ENCODE measurements around the gene CNTNAP2. TPM values are rescaled to one million over a fixed set of nuclear protein-coding genes. Genes with fewer than 3 reads are reported as not detected.

The CNTNAP2 gene
- total and polyA plus RNA-seq, 2 of the 8 experiments (the other 6 are each of a cell fraction or from before 2014, with no cell fraction given), result 27.9 to 71.0 TPM

GRCh38 chr7:148127374-148127773 is 2010.8 kb downstream of the CNTNAP2 start:
- H3K4ac ChIP-seq (replicated peaks; ENCODE audit: insufficient read length, low read depth, low read length), result no peak overlapping the region
- no peak overlapping the region for H2BK120ac ChIP-seq (replicated peaks; ENCODE audit: low read depth, low read length)
- H3K23ac ChIP-seq (ENCODE audit: insufficient read length), result no peak overlapping the region
- CTCF ChIA-PET (ENCODE audit: partially characterized antibody), result no interaction called here
- no peak overlapping the region for H4K5ac ChIP-seq (ENCODE audit: insufficient read length, low read depth, low read length)
- DNase-seq (ENCODE audit: low read depth in 1 of 2, low spot score in 2 of 2), result no peak
- H3K18ac ChIP-seq (ENCODE audit: extremely low read depth, low read length), result no peak overlapping the region
- no peak overlapping the region for H2BK5ac ChIP-seq (ENCODE audit: low read depth, low read length)
- no peak overlapping the region for H2AK5ac ChIP-seq (ENCODE audit: low read depth, low read length)
- no peak overlapping the region for H3K56ac ChIP-seq (replicated peaks; ENCODE audit: insufficient read length, low read depth, low read length)
- H3K4me2 ChIP-seq (ENCODE audit: insufficient read depth in 1 of 2, low read depth in 2 of 2, low read length in 2 of 2), result no peak overlapping the region
- H2BK20ac ChIP-seq (ENCODE audit: low read length), result no peak overlapping the region
- FAIRE-seq, result no peak
- 96% methylated on average over 1 of the region's 1 CpG; no CpG with 5 or more reads in 1 of the 2 experiments for WGBS, 2 experiments (ENCODE audit: extremely low coverage in 1 of 2, insufficient coverage in 1 of 2, insufficient read length in 1 of 2, insufficient replicate concordance in 2 of 2, low coverage in 1 of 2, low lambda C conversion rate in 2 of 2, missing lambda C conversion rate in 1 of 2)
- H3K27me3 ChIP-seq (replicated peaks in 1 of 4; ENCODE audit: control insufficient read depth in 3 of 4, extremely low read depth in 1 of 4, insufficient read depth in 3 of 4, low read length in 3 of 4), result no peaks in the 10 kb centered on the region
- H4K91ac ChIP-seq (replicated peaks; ENCODE audit: insufficient read length, low read length), result no peak overlapping the region
- H3K23me2 ChIP-seq (ENCODE audit: low read depth, low read length), result no peaks in the 10 kb centered on the region
- POLR2A ChIA-PET (ENCODE audit: partially characterized antibody), result no interaction called here
- no peak overlapping the region for H3K4me3 ChIP-seq (ENCODE audit: extremely low read depth in 1 of 4, insufficient read depth in 2 of 4, low read depth in 3 of 4, low read length in 4 of 4)
- no peaks in the 10 kb centered on the region for H3K79me1 ChIP-seq (ENCODE audit: low read depth, low read length)
- no peak overlapping the region for H2BK12ac ChIP-seq (ENCODE audit: low read depth, low read length)
- H3K9ac ChIP-seq (replicated peaks in 1 of 4; ENCODE audit: extremely low read depth in 1 of 4, low read depth in 3 of 4, low read length in 3 of 4), result no peak overlapping the region
- H3K36me3 ChIP-seq (ENCODE audit: control insufficient read depth in 2 of 4, insufficient read depth in 4 of 4, low read length in 3 of 4), result no peaks in the 10 kb centered on the region
- no peaks in the 10 kb centered on the region for H3K4me1 ChIP-seq (replicated peaks in 1 of 4; ENCODE audit: control insufficient read depth in 3 of 4, insufficient read depth in 4 of 4, low read length in 3 of 4)
- H2AFZ ChIP-seq (ENCODE audit: low read length), result no peak overlapping the region
- H3K9me3 ChIP-seq (ENCODE audit: insufficient read depth in 2 of 2, low read depth in 1 of 2, low read length in 1 of 2), result no peaks in the 10 kb centered on the region
- H4K20me1 ChIP-seq (replicated peaks in 1 of 2; ENCODE audit: control insufficient read depth in 1 of 2, insufficient read depth in 2 of 2, low read length in 2 of 2), result no peaks in the 10 kb centered on the region
- H3K14ac ChIP-seq (ENCODE audit: insufficient read length), result no peak overlapping the region
- H3K79me2 ChIP-seq (ENCODE audit: control insufficient read depth in 1 of 2, insufficient read depth in 2 of 2, low read length in 2 of 2), result no peaks in the 10 kb centered on the region
- H4K8ac ChIP-seq (ENCODE audit: extremely low read depth, insufficient read depth, low read length), result no peak overlapping the region
- no peak overlapping the region for H2BK15ac ChIP-seq (ENCODE audit: low read length)
- H3K27ac ChIP-seq (ENCODE audit: low read depth, low read length), result no peak overlapping the region
- TF ChIP-seq RNF2 (IDR thresholded peaks at IDR 0.05; ENCODE audit: borderline replicate concordance, low read depth, low read length, missing control alignments, poor library complexity, severe bottlenecking) (no peak), MAFK (IDR thresholded peaks at IDR 0.05; ENCODE audit: low read depth, low read length) (no peak), FOSL1 (IDR thresholded peaks at IDR 0.05; ENCODE audit: insufficient read depth, low read depth, low read length) (no peak), KDM5A (IDR thresholded peaks at IDR 0.05; ENCODE audit: low read length) (no peak), BCL11A (IDR thresholded peaks at IDR 0.05; ENCODE audit: low read depth in 2 of 2, low read length in 2 of 2) (no peak), SP2 (IDR thresholded peaks at IDR 0.05; ENCODE audit: low read length) (no peak), GTF2F1 (IDR thresholded peaks at IDR 0.05; ENCODE audit: borderline replicate concordance, low read depth, low read length) (no peak), HDAC2 (IDR thresholded peaks at IDR 0.05; ENCODE audit: borderline replicate concordance in 1 of 2, low read depth in 2 of 2, low read length in 2 of 2) (no peak), YY1 (IDR thresholded peaks at IDR 0.05; ENCODE audit: low read depth, low read length) (no peak), SAP30 (IDR thresholded peaks at IDR 0.05; ENCODE audit: insufficient read depth, insufficient replicate concordance, low read length) (no peak), SIRT6 (IDR thresholded peaks at IDR 0.05; ENCODE audit: low read length) (no peak), SUZ12 (IDR thresholded peaks at IDR 0.05; ENCODE audit: low read length) (no peak), TAF7 (optimal IDR thresholded peaks at IDR 0.05; ENCODE audit: borderline replicate concordance, low read depth, low read length) (no peak), ASH2L (IDR thresholded peaks at IDR 0.05; ENCODE audit: low read length) (no peak)
